Measurements from ENCODE around the gene PFKFB4.

DNA sequence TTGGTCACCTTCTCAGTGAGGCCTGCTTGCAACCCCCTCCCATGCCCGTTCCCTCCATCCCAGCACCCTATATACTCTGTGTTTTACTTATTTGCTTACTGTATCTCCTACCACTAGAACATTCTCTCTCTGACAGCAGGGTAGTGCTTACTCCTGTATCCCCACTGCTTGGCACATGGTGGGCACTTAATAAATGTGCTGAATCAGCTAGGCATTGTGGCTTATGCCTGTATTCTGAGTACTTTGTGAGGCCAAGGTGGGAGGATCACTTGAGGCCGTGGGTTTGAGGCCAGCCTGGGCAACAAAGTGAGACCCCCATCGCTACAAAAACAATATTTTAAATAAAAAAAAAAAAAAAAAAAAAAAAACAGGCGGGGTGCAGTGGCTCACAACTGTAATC lies 45.1 kb downstream of the PFKFB4 start:
- TF ChIP-seq, protein P1, sequence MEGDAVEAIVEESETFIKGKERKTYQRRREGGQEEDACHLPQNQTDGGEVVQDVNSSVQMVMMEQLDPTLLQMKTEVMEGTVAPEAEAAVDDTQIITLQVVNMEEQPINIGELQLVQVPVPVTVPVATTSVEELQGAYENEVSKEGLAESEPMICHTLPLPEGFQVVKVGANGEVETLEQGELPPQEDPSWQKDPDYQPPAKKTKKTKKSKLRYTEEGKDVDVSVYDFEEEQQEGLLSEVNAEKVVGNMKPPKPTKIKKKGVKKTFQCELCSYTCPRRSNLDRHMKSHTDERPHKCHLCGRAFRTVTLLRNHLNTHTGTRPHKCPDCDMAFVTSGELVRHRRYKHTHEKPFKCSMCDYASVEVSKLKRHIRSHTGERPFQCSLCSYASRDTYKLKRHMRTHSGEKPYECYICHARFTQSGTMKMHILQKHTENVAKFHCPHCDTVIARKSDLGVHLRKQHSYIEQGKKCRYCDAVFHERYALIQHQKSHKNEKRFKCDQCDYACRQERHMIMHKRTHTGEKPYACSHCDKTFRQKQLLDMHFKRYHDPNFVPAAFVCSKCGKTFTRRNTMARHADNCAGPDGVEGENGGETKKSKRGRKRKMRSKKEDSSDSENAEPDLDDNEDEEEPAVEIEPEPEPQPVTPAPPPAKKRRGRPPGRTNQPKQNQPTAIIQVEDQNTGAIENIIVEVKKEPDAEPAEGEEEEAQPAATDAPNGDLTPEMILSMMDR (IDR thresholded peaks at IDR 0.05; ENCODE audit: insufficient read depth, low read length, poor library complexity, severe bottlenecking) = no peak
- no peak for TF ChIP-seq EZH2phosphoT487 (conservative IDR thresholded peaks at IDR 0.05; ENCODE audit: low read length)

Data from SU-DHL-6 (cell line).